ENCODE data around the gene KCNIP3. TPM values are rescaled to one million over a fixed set of nuclear protein-coding genes. Genes with fewer than 3 reads are reported as not detected.
"Not testable (repeated sequence)": the region's sequence is repeated elsewhere in the genome, so short reads cannot be mapped to it uniquely, and the experiment has no call there.

KCNIP3 gene
- total RNA-seq, 1 donor from 2014 or later, result 4.9 TPM

DNA sequence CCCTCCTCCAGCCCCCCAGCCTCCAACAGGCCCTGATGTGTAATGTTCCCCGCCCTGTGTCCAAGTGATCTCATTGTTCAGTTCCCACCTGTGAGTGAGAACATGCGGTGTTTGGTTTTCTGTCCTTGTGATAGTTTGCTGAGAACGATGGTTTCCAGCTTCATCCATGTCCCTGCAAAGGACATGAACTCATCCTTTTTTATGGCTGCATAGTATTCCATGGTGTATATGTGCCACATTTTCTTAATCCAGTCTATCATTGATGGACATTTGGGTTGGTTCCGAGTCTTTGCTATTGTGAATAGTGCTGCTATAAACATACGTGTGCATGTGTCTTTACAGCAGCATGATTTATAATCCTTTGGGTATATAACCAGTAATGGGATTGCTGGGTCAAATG lies 58.3 kb downstream of the KCNIP3 start:
- not testable (repeated sequence) for FAIRE-seq; DNase-seq (ENCODE audit: low spot score in 2 of 2)

DNA sequence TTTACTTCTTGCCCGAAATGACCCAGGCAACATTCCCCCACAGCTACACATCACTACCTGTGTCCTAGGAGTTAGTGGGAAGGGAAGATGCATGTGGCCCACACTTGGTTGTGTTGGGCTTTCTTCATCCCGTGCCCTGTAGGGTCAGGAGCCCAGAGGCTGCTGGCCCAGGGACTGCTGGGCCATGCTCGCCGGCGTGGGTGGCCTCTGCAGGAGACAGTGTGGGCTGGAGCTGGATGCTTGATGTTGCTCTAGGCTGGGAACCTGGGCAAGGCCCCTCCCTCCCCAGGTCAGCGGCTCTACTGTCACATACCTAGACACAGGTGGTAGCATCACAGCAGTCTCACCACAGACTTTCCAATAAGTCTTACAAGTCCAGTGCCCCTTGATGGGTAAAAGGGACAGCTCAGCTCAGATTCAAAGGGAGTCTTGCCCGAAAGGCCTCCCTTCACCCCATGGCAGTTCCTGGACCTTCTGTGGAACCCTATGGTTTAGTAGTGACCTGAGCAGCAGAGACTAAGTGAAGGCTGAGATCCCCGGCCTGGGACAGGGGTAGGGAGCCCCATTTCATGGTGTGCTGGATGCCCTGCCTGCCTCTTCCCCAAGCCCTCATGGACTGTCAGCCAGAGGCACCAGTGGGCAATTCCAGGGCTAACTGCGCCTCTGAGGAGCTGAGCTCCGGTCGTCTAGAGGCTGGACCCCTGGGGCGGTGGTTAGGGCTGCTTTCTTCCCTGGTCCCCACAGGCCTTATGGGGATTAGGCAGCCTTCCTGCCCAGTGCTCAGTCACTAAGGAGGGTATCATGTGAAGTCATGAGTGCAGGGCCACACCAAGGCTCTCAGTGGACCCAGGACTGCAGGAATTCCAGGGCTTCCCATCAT lies 59.9 kb downstream of the KCNIP3 start:
- no peak for DNase-seq (ENCODE audit: low spot score in 2 of 2)
- FAIRE-seq, result no peak

DNA sequence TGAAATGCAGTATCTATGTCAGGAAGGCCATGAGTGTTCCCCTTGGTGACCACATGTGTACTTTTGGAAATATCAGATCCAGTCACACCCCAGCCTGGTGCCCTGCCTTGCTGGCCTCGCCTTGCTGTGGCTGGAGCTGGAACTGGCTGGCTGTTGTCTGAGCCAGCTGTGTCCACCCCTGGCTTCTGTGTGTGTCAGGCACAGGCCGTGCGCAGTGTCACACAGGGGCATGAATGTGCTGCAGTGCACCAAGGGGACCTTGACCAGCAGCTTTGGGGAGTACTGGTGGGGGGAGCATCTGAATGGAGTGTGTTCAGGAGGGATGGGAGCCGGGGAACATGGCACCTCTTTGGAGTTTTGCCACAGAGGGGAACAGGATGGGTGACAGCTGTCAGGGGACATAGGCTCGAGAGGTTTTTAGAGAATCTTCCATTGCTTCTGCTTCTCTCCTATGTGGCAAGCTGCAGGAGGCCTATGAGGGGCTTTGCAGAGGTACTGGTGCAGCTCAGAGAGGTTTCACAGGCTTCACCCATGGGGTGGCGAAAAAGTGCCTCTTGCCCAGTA lies 60.7 kb downstream of the KCNIP3 start:
- DNase-seq (ENCODE audit: low spot score in 2 of 2) (no peak), FAIRE-seq (no peak)

GRCh38 chr2:95359031-95359430 lies 61.9 kb downstream of the KCNIP3 start:
- DNase-seq (ENCODE audit: low spot score in 2 of 2) (no peak), FAIRE-seq (no peak)

GRCh38 chr2:95359501-95359930 lies 62.4 kb downstream of the KCNIP3 start:
- FAIRE-seq (no peak), DNase-seq (ENCODE audit: low spot score in 2 of 2) (no peak)

GRCh38 chr2:95361216-95361980 lies 64.3 kb downstream of the KCNIP3 start:
- FAIRE-seq (no peak), DNase-seq (ENCODE audit: low spot score in 2 of 2) (no peak)

DNA sequence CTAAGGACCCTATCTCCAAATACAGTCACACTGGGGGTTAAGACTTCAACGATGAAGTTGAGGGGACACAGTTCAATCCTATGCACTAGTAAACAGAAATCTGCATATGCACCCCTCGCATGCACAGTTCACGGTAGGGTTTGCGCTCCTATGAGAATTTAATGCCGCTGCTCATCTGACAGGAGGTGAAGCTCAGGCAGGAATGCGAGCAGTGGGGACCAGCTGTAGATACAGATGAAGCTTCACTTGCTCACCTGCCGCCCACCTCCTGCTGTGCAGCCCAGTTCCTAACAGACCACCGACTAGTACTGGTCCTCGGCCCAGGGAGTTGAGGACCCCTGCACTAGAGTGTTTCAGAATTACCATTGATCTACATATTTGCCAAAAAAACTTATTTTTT lies 65.3 kb downstream of the KCNIP3 start:
- FAIRE-seq (no peak), DNase-seq (ENCODE audit: low spot score in 2 of 2) (no peak)

DNA sequence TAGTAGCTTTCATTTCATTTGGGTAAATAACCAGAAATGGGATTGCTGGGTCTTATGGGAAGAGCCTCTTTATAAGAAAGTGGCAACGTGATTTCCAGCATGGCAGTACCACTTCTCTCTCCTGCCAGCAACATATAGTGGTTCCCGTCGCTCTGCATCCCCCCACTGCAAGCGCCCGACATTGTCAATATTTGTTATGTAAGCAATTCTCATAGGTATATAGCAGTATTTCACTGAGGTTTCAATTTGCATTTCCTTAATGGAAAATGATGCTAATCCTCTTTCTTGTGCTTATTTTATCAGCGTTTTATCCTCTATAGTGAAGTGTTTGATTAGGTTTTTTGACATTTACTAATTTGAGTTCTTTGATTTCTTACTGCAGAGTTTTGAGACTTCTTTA lies 69.4 kb downstream of the KCNIP3 start:
- no peak for DNase-seq (ENCODE audit: low spot score in 2 of 2)
- no peak for FAIRE-seq

DNA sequence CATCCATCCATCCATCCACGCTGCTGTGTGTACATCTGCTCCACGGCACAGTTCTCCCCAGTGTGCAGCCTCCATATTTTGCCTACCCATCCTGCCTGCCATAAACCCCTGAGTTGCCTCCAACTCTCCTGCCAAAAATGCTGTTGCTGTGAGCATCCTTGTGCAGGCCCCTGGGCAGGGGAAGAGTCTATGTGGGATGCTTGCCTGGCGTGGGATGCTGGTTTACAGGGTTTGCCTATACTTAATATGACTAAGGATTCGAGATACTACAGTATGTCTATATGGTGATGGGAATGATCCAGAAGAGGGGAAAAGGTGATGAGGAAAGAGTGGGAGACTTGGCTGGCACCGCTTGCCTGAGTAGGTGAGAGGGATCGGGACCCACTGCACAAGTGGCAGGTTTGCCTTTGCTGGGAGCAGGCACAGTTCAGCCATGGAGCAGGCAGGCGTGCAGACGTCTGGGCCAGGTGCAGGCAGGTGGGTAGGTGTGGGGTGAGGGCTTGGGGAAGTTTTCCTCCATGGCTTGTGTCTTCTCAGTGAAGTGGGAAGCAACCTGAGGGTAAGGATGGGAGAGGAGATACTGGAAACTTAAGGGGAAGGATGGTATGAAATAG lies 75.2 kb downstream of the KCNIP3 start:
- FAIRE-seq, result no peak
- DNase-seq (ENCODE audit: low spot score in 2 of 2), result no peak

DNA sequence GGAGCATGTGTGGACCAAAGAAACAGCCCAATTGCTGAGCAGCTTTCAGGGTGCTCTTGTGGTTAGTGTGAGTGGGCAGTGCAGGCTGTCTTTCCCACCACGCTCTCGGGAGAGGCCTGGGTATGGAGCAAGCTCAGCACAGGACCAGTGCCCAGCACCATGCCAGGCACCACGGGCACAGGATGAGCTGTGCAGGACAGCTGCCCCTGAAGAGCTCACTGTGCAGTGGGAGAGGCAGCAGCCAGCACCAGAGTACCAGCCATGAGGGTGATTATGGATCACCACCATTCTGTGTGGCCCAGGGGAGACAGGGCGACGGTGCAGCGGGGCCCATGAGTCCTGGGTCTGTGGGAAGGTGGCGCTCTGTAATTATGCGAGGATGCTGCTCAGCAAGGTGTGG lies 75.7 kb downstream of the KCNIP3 start:
- FAIRE-seq, result no peak

DNA sequence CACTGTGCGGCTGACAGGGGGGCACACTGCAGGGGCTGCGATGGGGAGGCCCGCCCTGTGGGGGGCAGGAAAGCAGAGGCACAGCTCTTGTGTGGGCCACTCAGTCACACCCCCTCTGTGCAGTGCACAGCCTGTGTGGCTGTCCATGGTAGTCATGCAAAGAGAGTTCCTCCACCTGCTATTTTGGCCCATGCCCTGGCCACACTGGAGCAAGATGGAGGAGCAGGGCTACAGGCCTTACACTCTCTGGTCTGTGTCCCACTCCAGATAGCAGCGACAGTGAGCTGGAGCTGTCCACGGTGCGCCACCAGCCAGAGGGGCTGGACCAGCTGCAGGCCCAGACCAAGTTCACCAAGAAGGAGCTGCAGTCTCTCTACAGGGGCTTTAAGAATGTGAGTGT lies 76.9 kb downstream of the KCNIP3 start:
- DNase-seq (ENCODE audit: low spot score in 2 of 2) (no peak), FAIRE-seq (no peak)

More for the DNA sequence above, 75.7 kb downstream of the KCNIP3 start:
- DNase-seq (ENCODE audit: low spot score in 2 of 2), result no peak

DNA sequence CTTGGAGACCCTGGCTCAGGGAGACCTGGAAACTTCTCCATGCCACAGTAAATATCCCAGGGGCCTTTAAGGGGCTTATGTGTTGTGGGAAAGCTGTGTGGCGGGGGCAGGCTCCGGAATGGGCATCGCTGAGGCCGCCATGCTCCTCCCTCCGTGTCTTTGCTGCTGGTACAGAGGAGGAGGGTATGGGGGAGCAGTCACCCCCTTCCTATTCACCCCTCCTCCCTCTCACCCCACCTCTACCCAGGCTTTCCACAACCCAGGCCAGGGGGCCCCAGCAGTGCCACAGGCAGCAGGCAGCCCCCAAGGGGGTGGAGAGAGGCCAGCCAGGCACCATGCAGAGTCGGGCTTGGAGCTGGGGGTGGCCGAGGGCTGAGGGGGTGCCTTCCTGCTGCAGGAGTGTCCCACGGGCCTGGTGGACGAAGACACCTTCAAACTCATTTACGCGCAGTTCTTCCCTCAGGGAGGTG lies 77.3 kb downstream of the KCNIP3 start:
- no peak for FAIRE-seq
- no peak for DNase-seq (ENCODE audit: low spot score in 2 of 2)

- DNase-seq (ENCODE audit: low spot score in 2 of 2), result peak in 1 of 2 donors; percentile 30
- FAIRE-seq, result no peak
Measured at GRCh38 chr2:95374921-95375471, 77.8 kb downstream of the KCNIP3 start.

- no peak for DNase-seq (ENCODE audit: low spot score in 2 of 2)
- no peak for FAIRE-seq
Measured at GRCh38 chr2:95375532-95376150, 78.5 kb downstream of the KCNIP3 start.

GRCh38 chr2:95376311-95377215 lies 79.4 kb downstream of the KCNIP3 start:
- no peak for DNase-seq (ENCODE audit: low spot score in 2 of 2)
- FAIRE-seq, result no peak

- DNase-seq (ENCODE audit: low spot score in 2 of 2) (no peak), FAIRE-seq (no peak)
Measured at GRCh38 chr2:95377216-95378123, 80.3 kb downstream of the KCNIP3 start.

GRCh38 chr2:95378281-95378680 lies 81.1 kb downstream of the KCNIP3 start:
- not testable (repeated sequence) for DNase-seq (ENCODE audit: low spot score in 2 of 2); FAIRE-seq

GRCh38 chr2:95379371-95379831 lies 82.3 kb downstream of the KCNIP3 start:
- FAIRE-seq, result no peak
- no peak for DNase-seq (ENCODE audit: low spot score in 2 of 2)
